Caco-2 (cell line): ENCODE results near the gene MAPT. TPM values are rescaled to one million over a fixed set of nuclear protein-coding genes. Genes with fewer than 3 reads are reported as not detected.

ENCODE experiments used
- BruUV-seq: library from RNA; stranded (reverse); fragments of 400-500 nt; replicated peaks from 2 replicates; lab custom pipeline; 2021; lab: Mats Ljungman, UMichigan
- CTCF ChIA-PET: fragments of 300-600 bp; sonication (Branson Sonifier 250); formaldehyde crosslinking; loops from one replicate; lab custom pipeline; 2022; ENCODE audit warnings: antibody characterized with exemption; lab: Charles Lee
- POLR2A ChIA-PET: fragments of 300-600 bp; sonication (Branson Sonifier 250); formaldehyde crosslinking; loops from one replicate; lab custom pipeline; 2022; ENCODE audit warnings: antibody characterized with exemption; lab: Charles Lee
- DNase-seq, 2 experiments: peaks; one replicate each; pipeline versions ENCODE4 v3.0.0 to v3.0.0-alpha.2; 2020 to 2022
- H3K27me3 ChIP-seq: replicated peaks from 2 replicates; pipeline ENCODE4 v1.6.0; 2011; ENCODE audit warnings: low read length; ENCODE audit not compliant: control insufficient read depth, insufficient read depth
- H3K36me3 ChIP-seq: 2 replicates; pipeline ENCODE4 v1.5.1; 2011; ENCODE audit warnings: low read length; ENCODE audit not compliant: control insufficient read depth, insufficient read depth
- H3K4me1 ChIP-seq: fragments of 250-450 bp; sonication (Bioruptor Pico); 2 replicates; pipeline ENCODE4 v1.5.1; 2020; ENCODE audit warnings: mild to moderate bottlenecking
- H3K4me3 ChIP-seq: 2 replicates; pipeline ENCODE4 v1.5.1; 2011; ENCODE audit warnings: low read depth, mild to moderate bottlenecking, control low read depth, low read length
- H3K9me3 ChIP-seq: fragments of 250-450 bp; sonication (Bioruptor Pico); 2 replicates; pipeline ENCODE4 v1.5.1; 2020; ENCODE audit warnings: mild to moderate bottlenecking, moderate library complexity
- H3K27ac Mint-ChIP-seq: one replicate; pipeline ENCODE4 v1.8.0; 2022; ENCODE audit warnings: mixed read lengths; ENCODE audit not compliant: unreplicated experiment
- H3K27me3 Mint-ChIP-seq: one replicate; pipeline ENCODE4 v1.8.0; 2022; ENCODE audit warnings: mixed read lengths; ENCODE audit not compliant: insufficient read depth, unreplicated experiment
- H3K36me3 Mint-ChIP-seq: one replicate; pipeline ENCODE4 v1.8.0; 2022; ENCODE audit warnings: mild to moderate bottlenecking, mixed read lengths; ENCODE audit not compliant: insufficient read depth, unreplicated experiment
- H3K4me1 Mint-ChIP-seq: one replicate; pipeline ENCODE4 v1.8.0; 2022; ENCODE audit warnings: low read depth, mixed read lengths; ENCODE audit not compliant: unreplicated experiment
- H3K4me3 Mint-ChIP-seq: one replicate; pipeline ENCODE4 v1.8.0; 2022; ENCODE audit warnings: mild to moderate bottlenecking, moderate library complexity, mixed read lengths; ENCODE audit not compliant: unreplicated experiment
- H3K9me3 Mint-ChIP-seq: one replicate; pipeline ENCODE4 v1.8.0; 2022; ENCODE audit warnings: mixed read lengths; ENCODE audit not compliant: unreplicated experiment
- intact Hi-C: fragments of 100-400 bp; cut with micrococcal nuclease; formaldehyde crosslinking; loops from one replicate; pipeline ENCODE4 v1.10.0; 2022; ENCODE audit not compliant: unreplicated experiment
- total RNA-seq: library from RNA; stranded (reverse); gene quantifications from 2 replicates; pipeline ENCODE4 v1.2.3, GENCODE V29; 2022
- TF ChIP-seq, protein P1 (sequence below), 2 experiments: fragments of 200-600 bp in 1 of 2; IDR thresholded peaks; 1 replicate in 1 of 2; 2 replicates in 1 of 2; pipeline versions ENCODE4 v1.5.1 to v1.8.0; 2011 to 2022; ENCODE audit warnings: antibody characterized with exemption in 1 of 2, control low read depth in 1 of 2, inconsistent platforms in 1 of 2, low read depth in 1 of 2, low read length in 1 of 2, mild to moderate bottlenecking in 1 of 2, moderate library complexity in 1 of 2; ENCODE audit not compliant: insufficient read depth in 1 of 2, severe bottlenecking in 1 of 2, unreplicated experiment in 1 of 2

Gene MAPT
- total RNA-seq, 1 experiment from 2014 or later = 0.95 TPM

DNA sequence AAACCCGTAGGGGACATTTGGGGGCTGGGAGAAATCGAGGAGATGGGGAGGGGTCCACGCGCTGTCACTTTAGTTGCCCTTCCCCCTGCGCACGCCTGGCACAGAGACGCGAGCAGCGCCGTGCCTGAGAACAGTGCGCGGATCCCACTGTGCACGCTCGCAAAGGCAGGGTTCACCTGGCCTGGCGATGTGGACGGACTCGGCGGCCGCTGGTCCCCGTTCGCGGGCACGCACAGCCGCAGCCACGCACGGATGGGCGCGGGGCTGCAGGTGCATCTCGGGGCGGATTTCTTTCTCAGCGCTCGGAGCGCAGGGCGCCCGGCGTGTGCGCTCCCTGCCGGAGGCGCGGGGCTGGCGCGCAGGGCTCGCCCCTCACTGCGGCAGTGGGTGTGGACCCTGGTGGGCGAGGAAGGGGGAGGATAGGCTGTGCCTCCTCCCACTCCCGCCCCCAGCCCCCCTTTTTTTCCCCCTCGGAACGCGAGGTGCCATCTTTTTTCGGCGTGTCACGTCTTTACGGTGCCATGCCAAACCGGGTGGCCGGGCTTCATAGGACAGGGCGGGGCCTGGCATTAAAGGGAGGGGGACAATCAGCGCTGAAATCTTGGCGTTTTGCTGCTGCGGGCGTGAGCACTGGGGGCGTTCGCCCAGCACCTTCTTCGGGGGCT is 1.1 kb downstream of the MAPT start:
- Mint-ChIP-seq H3K36me3 (no peaks in the 10 kb centered on the region), H3K27ac (no peak overlapping the region), H3K4me3 (peak overlapping the region; percentile 83), H3K27me3 (peaks cover 16% of the 10 kb centered on the region), H3K4me1 (no peaks in the 10 kb centered on the region), H3K9me3 (no peaks in the 10 kb centered on the region)
- ChIA-PET POLR2A (no interaction called here), CTCF (no interaction called here)
- H3K4me3 ChIP-seq = peak overlapping the region; percentile 86
- H3K27me3 ChIP-seq = peaks cover 1% of the 10 kb centered on the region; the same call in 1 of the 2 replicates
- peak in 1 of 2 experiments; percentile 43 for DNase-seq
- no TSS peak for BruUV-seq
- intact Hi-C loops = loop anchor here (10.0 kb wide), 2 partner anchors 49 to 251 kb away; no protein-coding TSS in a partner anchor
- H3K36me3 ChIP-seq = no peaks in the 10 kb centered on the region
- no peaks in the 10 kb centered on the region for H3K9me3 ChIP-seq
- TF ChIP-seq, protein P1, sequence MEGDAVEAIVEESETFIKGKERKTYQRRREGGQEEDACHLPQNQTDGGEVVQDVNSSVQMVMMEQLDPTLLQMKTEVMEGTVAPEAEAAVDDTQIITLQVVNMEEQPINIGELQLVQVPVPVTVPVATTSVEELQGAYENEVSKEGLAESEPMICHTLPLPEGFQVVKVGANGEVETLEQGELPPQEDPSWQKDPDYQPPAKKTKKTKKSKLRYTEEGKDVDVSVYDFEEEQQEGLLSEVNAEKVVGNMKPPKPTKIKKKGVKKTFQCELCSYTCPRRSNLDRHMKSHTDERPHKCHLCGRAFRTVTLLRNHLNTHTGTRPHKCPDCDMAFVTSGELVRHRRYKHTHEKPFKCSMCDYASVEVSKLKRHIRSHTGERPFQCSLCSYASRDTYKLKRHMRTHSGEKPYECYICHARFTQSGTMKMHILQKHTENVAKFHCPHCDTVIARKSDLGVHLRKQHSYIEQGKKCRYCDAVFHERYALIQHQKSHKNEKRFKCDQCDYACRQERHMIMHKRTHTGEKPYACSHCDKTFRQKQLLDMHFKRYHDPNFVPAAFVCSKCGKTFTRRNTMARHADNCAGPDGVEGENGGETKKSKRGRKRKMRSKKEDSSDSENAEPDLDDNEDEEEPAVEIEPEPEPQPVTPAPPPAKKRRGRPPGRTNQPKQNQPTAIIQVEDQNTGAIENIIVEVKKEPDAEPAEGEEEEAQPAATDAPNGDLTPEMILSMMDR (IDR thresholded peaks at IDR 0.05; ENCODE audit: insufficient read depth in 1 of 2, low read depth in 1 of 2, low read length in 1 of 2, severe bottlenecking in 1 of 2, unreplicated experiment in 1 of 2) = peak in 1 of 2 experiments; percentile 27
- peaks cover 7% of the 10 kb centered on the region; the same call in 1 of the 2 replicates for H3K4me1 ChIP-seq

DNA sequence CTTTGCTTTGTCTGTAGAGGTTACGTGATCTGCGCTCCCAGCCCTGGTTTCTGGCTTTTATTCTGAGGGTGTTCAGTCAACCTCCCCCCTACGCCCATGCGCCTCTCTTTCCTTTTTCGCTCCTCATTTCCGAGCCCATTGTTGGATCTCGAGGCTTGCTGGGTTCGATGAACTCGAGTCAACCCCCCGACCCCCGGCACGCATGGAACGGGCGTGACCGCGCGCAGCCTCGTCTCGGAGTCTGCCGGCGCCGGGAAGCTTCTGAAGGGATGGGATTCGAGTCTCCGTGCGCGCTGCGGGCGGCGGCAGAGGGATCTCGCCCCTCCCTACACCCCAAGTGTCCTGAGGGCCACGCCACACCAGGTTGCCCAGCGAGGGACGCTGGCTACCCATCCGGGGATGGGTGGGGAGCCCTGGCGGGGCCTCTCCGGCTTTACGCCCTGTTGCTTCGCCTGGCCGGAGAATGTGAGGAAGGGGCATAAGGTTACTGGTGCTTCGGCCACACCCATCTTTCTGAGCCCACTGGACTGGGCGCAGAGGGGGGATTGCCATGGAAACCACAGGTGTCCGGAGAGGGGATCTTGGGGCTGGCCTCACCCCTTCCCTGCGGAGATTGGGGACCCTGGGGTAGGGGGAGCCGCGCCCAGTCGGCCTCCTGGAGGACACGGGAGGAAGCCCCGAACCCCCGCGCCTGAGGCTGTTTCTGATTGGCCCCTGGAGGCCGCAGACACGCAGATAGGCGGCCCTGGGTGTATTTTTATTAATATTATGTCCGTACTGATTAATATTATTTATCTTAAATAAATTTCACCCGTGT is 1.8 kb downstream of the MAPT start:
- intact Hi-C loops = loop anchor here (10.0 kb wide), 2 partner anchors 49 to 251 kb away; no protein-coding TSS in a partner anchor
- Histone ChIP-seq H3K36me3 (no peaks in the 10 kb centered on the region), H3K4me1 (peaks cover 7% of the 10 kb centered on the region; the same call in 1 of the 2 replicates), H3K9me3 (no peaks in the 10 kb centered on the region), H3K27me3 (peaks cover 1% of the 10 kb centered on the region; the same call in 1 of the 2 replicates), H3K4me3 (peak overlapping the region; percentile 86)
- Mint-ChIP-seq H3K36me3 (no peaks in the 10 kb centered on the region), H3K4me1 (no peaks in the 10 kb centered on the region), H3K27me3 (peaks cover 16% of the 10 kb centered on the region), H3K27ac (no peak overlapping the region), H3K9me3 (no peaks in the 10 kb centered on the region), H3K4me3 (peak overlapping the region; percentile 83)
- no TSS peak for BruUV-seq
- ChIA-PET POLR2A (no interaction called here), CTCF (no interaction called here)
- DNase-seq = no peak
- TF ChIP-seq, protein P1 (IDR thresholded peaks at IDR 0.05; ENCODE audit: insufficient read depth in 1 of 2, low read depth in 1 of 2, low read length in 1 of 2, severe bottlenecking in 1 of 2, unreplicated experiment in 1 of 2) = no peak
